K562 (cell line): ENCODE results near the gene SAMD4A. TPM values are rescaled to one million over a fixed set of nuclear protein-coding genes. Genes with fewer than 3 reads are reported as not detected.

Source experiments
- ATAC-seq: fragments of 200-7000 bp; cut with Tn5 transposase; 3 replicates; pipeline ENCODE4 v1.9.1; 2020; ENCODE audit warnings: moderate library complexity
- BruUV-seq: library from RNA; stranded (reverse); fragments of 400-500 nt; replicated peaks from 2 replicates; lab custom pipeline; 2021; lab: Mats Ljungman, UMichigan
- CTCF ChIA-PET: fragments of 300-600 bp; formaldehyde crosslinking; extraction: SDS; loops from one replicate; lab custom pipeline; 2021; ENCODE audit warnings: low intra/inter-chr PET ratio; lab: Yijun Ruan, JAX
- POLR2A ChIA-PET: fragments of 300-600, 350-650 bp; sonication (Branson Sonifier 250); formaldehyde crosslinking; extraction: SDS; loops from one replicate; lab custom pipeline; 2021; ENCODE audit warnings: antibody characterized with exemption, inconsistent platforms; lab: Yijun Ruan, JAX
- DNase-seq, 4 experiments: peaks; one replicate each; pipeline versions ENCODE4 v3.0.0 to v3.0.0-alpha.2; 2011 to 2018; ENCODE audit warnings: low spot score in 3 of 4, mixed read lengths in 3 of 4; ENCODE audit errors: extremely low read depth in 1 of 4
- FAIRE-seq: peaks from 2 replicates; lab custom pipeline; 2011; peaks lifted over from hg19 to GRCh38; lab: Jason Lieb, UNC
- H2AFZ ChIP-seq: 2 replicates; pipeline ENCODE4 v1.6.0; 2011; ENCODE audit warnings: low read depth, low read length, control low read depth, inconsistent platforms
- H3K27ac ChIP-seq: fragments of 200-600 bp; 3 replicates; pipeline ENCODE4 v1.8.0; 2011; ENCODE audit warnings: low read depth, mild to moderate bottlenecking, control low read depth, inconsistent platforms, low read length, moderate library complexity, mixed read lengths; ENCODE audit errors: extremely low read depth
- H3K27me3 ChIP-seq, 2 experiments: fragments of 300-600 bp in 1 of 2; 2 replicates in 1 of 2; 3 replicates in 1 of 2; pipeline versions ENCODE4 v1.6.0 to v1.8.0; 2011; ENCODE audit warnings: inconsistent platforms in 2 of 2, low read length in 2 of 2, mild to moderate bottlenecking in 1 of 2, mixed read lengths in 1 of 2, moderate library complexity in 1 of 2; ENCODE audit not compliant: control insufficient read depth in 2 of 2, insufficient read depth in 2 of 2
- H3K36me3 ChIP-seq: fragments of 300-600 bp; 3 replicates; pipeline ENCODE4 v1.8.0; 2011; ENCODE audit warnings: mild to moderate bottlenecking, low read length, inconsistent platforms; ENCODE audit not compliant: control insufficient read depth, insufficient read depth
- H3K4me1 ChIP-seq, 2 experiments: fragments of 200-600 bp in 1 of 2; replicated peaks in 1 of 2; 2 replicates in 1 of 2; 3 replicates in 1 of 2; pipeline versions ENCODE4 v1.5.1 to v1.8.0; 2011; ENCODE audit warnings: inconsistent platforms in 2 of 2, low read length in 2 of 2, mild to moderate bottlenecking in 1 of 2, mixed read lengths in 1 of 2, moderate library complexity in 1 of 2; ENCODE audit not compliant: control insufficient read depth in 2 of 2, insufficient read depth in 2 of 2
- H3K4me2 ChIP-seq: 2 replicates; pipeline ENCODE4 v1.6.1; 2011; ENCODE audit warnings: low read length, control low read depth, inconsistent platforms, mixed read lengths; ENCODE audit not compliant: insufficient read depth
- H3K4me3 ChIP-seq: fragments of 200-600 bp; sonication (generic), shearing (Covaris generic); 2 replicates; pipeline ENCODE4 v1.5.1; 2016; ENCODE audit warnings: control low read depth, inconsistent platforms
- H3K79me2 ChIP-seq: fragments of 200-600 bp; 3 replicates; pipeline ENCODE4 v1.8.0; 2011; ENCODE audit warnings: low read length, inconsistent platforms; ENCODE audit not compliant: control insufficient read depth, insufficient read depth
- H3K9ac ChIP-seq, 2 experiments: 2 replicates each; pipeline versions ENCODE4 v1.6.0 to v1.6.1; 2011; ENCODE audit warnings: low read depth in 2 of 2, low read length in 2 of 2, control low read depth in 1 of 2, inconsistent platforms in 1 of 2, mild to moderate bottlenecking in 1 of 2, mixed read lengths in 1 of 2; ENCODE audit not compliant: insufficient read depth in 1 of 2
- H3K9me1 ChIP-seq: one replicate; pipeline ENCODE4 v1.6.0; 2011; ENCODE audit warnings: inconsistent platforms, mild to moderate bottlenecking, low read length, moderate library complexity; ENCODE audit not compliant: control insufficient read depth, insufficient read depth
- H3K9me3 ChIP-seq: replicated peaks from 2 replicates; pipeline ENCODE4 v1.5.1; 2011; ENCODE audit warnings: low read depth, low read length, inconsistent platforms; ENCODE audit not compliant: control insufficient read depth, insufficient read depth
- H4K20me1 ChIP-seq: replicated peaks from 2 replicates; pipeline ENCODE4 v1.6.1; 2011; ENCODE audit warnings: low read length, inconsistent platforms, mixed read lengths; ENCODE audit not compliant: control insufficient read depth, insufficient read depth
- ARID1B ChIP-seq: fragments of 450-650 bp; IDR thresholded peaks from 2 replicates; pipeline ENCODE4 v1.6.1; 2016; ENCODE audit warnings: antibody characterized with exemption, mild to moderate bottlenecking, inconsistent platforms
- CHD2 ChIP-seq: IDR thresholded peaks from 2 replicates; pipeline ENCODE4 v1.6.1; 2011; ENCODE audit warnings: low read depth, low read length
- EWSR1 ChIP-seq: fragments of 450-650 bp; IDR thresholded peaks from 2 replicates; pipeline ENCODE4 v1.6.1; 2018; ENCODE audit warnings: borderline replicate concordance, mild to moderate bottlenecking, low read depth, moderate library complexity; ENCODE audit not compliant: partially characterized antibody
- MCM7 ChIP-seq, 2 experiments: fragments of 450-650 bp; IDR thresholded peaks; 2 replicates each; pipeline ENCODE4 v1.6.1; 2016 to 2018
- PURB ChIP-seq: sonication (generic); formaldehyde crosslinking; IDR thresholded peaks from 2 replicates; pipeline ENCODE4 v1.9.0; 2021; ENCODE audit warnings: low read depth, mild to moderate bottlenecking, missing genetic modification reagents
- SREBF2 ChIP-seq: sonication (generic); formaldehyde crosslinking; IDR thresholded peaks from 2 replicates; pipeline ENCODE4 v1.4.0; 2020; ENCODE audit warnings: mild to moderate bottlenecking, missing genetic modification reagents
- ZBTB40 ChIP-seq, 2 experiments: fragments of 450-650 bp in 1 of 2; sonication (generic) in 1 of 2; formaldehyde crosslinking in 1 of 2; IDR thresholded peaks; 2 replicates each; pipeline versions ENCODE4 v1.7.1 to v1.9.0; 2016 to 2022; ENCODE audit warnings: inconsistent platforms in 1 of 2, mild to moderate bottlenecking in 1 of 2, missing genetic modification reagents in 1 of 2
- ZNF140 ChIP-seq: fragments of 250-450 bp; sonication (Bioruptor Pico); IDR thresholded peaks from 2 replicates; pipeline ENCODE4 v1.8.0; 2021; ENCODE audit warnings: moderate library complexity, mild to moderate bottlenecking, inconsistent platforms
- ZNF282 ChIP-seq: sonication (generic); formaldehyde crosslinking; IDR thresholded peaks from 2 replicates; pipeline ENCODE4 v1.8.1; 2023; ENCODE audit warnings: missing genetic modification reagents
- ZNF644 ChIP-seq: fragments of 200-800 bp; sonication (Bioruptor generic); IDR thresholded peaks from 2 replicates; pipeline ENCODE4 v1.6.1; 2016; ENCODE audit warnings: low read depth, missing genetic modification characterization, missing compliant biosample characterization
- WGBS: fragments of 100-300 bp; shearing (Covaris generic); methylation state at CpG from one replicate; pipeline ENCODE4 v1.1.6; 2016; ENCODE audit warnings: low coverage, mixed read lengths; ENCODE audit not compliant: insufficient coverage; ENCODE audit errors: missing lambda C conversion rate; 5-methylcytosine and 5-hydroxymethylcytosine counted together
- in situ Hi-C: fragments of 300-500 bp; cut with MboI; formaldehyde crosslinking; loops from 4 replicates; pipeline ENCODE4 v1.15.0; 2018; ENCODE audit warnings: inconsistent platforms, mixed read lengths
- intact Hi-C: fragments of 100-400 bp; cut with micrococcal nuclease; formaldehyde crosslinking; loops from 2 replicates; pipeline ENCODE4 v1.14.2; 2022
- polyA plus RNA-seq, 8 experiments: library from polyadenylated mRNA; depleted of rRNA in 4 of 8; stranded (reverse) in 5 of 8; unstranded in 3 of 8; fragments of >200 nt; fragmentation: Nextera tagmentation in 2 of 8; fragmentation: Illumina TruSeq in 1 of 8; extraction: Ambion mirVana in 2 of 8; extraction: Trizol in 1 of 8; gene quantifications; 2 replicates each; pipeline versions ENCODE4 v1.2.1 to v1.2.3, GENCODE V29; 2011 to 2014; ENCODE audit warnings: inconsistent platforms in 1 of 8, missing spikeins in 1 of 8
- total RNA-seq, 7 experiments: library from RNA; depleted of rRNA in 6 of 7; stranded (reverse); fragments of >200 nt in 6 of 7; fragmentation: Illumina TruSeq in 2 of 7; extraction: Trizol in 2 of 7; gene quantifications; 2 replicates each; pipeline versions ENCODE4 v1.2.1 to v1.2.3, GENCODE V29; 2011 to 2021; ENCODE audit warnings: low replicate concordance in 1 of 7

SAMD4A gene
- total and polyA plus RNA-seq, 9 of the 15 experiments (the other 6 are each of a cell fraction or from before 2014, with no cell fraction given) = 0.66 to 6.8 (median 3.3) TPM

GRCh38 chr14:54815515-54815914, 248.6 kb downstream of the SAMD4A start:
- no peaks in the 10 kb centered on the region for H3K9me1 ChIP-seq
- H3K36me3 ChIP-seq = no peaks in the 10 kb centered on the region
- no peaks in the 10 kb centered on the region for H3K9me3 ChIP-seq
- no peak overlapping the region for H3K27ac ChIP-seq
- WGBS = 39% methylated on average over 2 of the region's 6 CpGs
- peaks cover 5 to 21% of the 10 kb centered on the region in 2 experiments; a peak in 4 of 5 replicates for H3K27me3 ChIP-seq
- intact Hi-C loops (no loop called here), in situ Hi-C loops (no loop called here)
- DNase-seq = no peak
- no TSS peak for BruUV-seq
- no peak overlapping the region for H3K4me3 ChIP-seq
- no peaks in the 10 kb centered on the region for H4K20me1 ChIP-seq
- ChIA-PET CTCF (no interaction called here), POLR2A (no interaction called here)
- H3K4me1 ChIP-seq = no peaks in the 10 kb centered on the region; a peak in 1 of 5 replicates
- no peak for FAIRE-seq
- no peak for ATAC-seq
- H2AFZ ChIP-seq = no peak overlapping the region
- no peak overlapping the region for H3K4me2 ChIP-seq
- H3K79me2 ChIP-seq = no peaks in the 10 kb centered on the region
- no peak overlapping the region for H3K9ac ChIP-seq
- TF ChIP-seq ZNF140 (CRISPR knock-in tag) = no peak
- TF ChIP-seq ZNF282 (CRISPR knock-in tag) = no peak
- no peak for TF ChIP-seq ARID1B
- TF ChIP-seq EWSR1 = no peak
- TF ChIP-seq ZBTB40 (IDR thresholded peaks at IDR 0.05) = no peak
- TF ChIP-seq ZBTB40 (CRISPR knock-in tag; IDR thresholded peaks at IDR 0.05) = no peak
- TF ChIP-seq PURB (CRISPR knock-in tag) = no peak
- no peak for TF ChIP-seq MCM7 (IDR thresholded peaks at IDR 0.05)
- no peak for TF ChIP-seq SREBF2 (CRISPR knock-in tag)
- TF ChIP-seq ZNF644 (tag) = no peak
- no peak for TF ChIP-seq CHD2
- TF ChIP-seq, all 486 proteins: peak for 0
